ENCODE results near the gene SFTA2. TPM values are rescaled to one million over a fixed set of nuclear protein-coding genes. Genes with fewer than 3 reads are reported as not detected.

SFTA2 gene
- total and polyA plus RNA-seq, 10 of the 15 experiments (the other 5 are each of a cell fraction or from before 2014, with no cell fraction given), result 0.15 to 0.92 (median 0.33) TPM; not detected in 4

DNA sequence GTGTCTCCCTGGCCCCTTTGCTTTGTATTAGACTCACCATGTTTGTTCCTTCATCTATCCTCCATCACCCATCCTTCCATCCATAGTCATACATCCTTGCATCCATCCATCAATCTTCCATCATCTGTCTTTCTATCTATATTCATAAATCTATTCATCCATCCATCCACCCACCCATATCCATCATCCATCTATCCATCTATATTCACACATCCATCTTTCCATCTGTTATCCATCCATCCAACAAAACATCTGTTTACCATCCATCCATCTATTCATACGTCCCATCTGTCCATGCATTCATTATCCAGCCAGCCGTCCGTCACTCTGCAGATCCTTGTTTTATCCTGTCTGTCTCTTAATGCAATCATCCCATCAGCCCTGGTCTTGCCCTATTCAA is 37.0 kb downstream of the SFTA2 start (continued):
- TF ChIP-seq PAX5 (IDR thresholded peaks at IDR 0.05; ENCODE audit: borderline replicate concordance, low read depth, low read length), result no peak

DNA sequence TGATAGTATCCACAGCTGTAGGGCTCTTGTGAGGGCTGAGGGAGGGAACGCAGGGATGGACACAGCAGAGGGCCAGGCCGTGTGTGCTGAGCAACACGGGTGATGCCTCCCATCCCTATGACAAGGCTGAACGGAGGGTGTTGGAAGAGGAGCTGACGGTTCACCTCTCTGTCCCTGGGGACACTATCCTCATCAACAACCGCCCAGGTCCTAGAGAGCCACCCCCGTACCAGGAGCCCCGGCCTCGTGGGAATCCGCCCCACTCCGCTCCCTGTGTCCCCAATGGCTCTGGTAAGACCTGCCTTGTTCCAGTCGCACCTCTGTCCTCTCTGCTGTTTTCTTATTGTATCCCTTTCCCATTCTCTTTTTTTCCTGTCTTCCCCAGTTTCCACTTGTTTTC is 37.6 kb downstream of the SFTA2 start:
- WGBS (ENCODE audit: insufficient coverage, insufficient replicate concordance, low lambda C conversion rate, missing lambda C conversion rate), result 75% methylated on average over 12 of the region's 12 CpGs
- ChIA-PET SMC1A (ENCODE audit: uncharacterized antibody, unreplicated experiment) (interaction anchor here (1.4 kb wide), 1 partner anchor 19 kb away, joined by 4 read pairs; the partner anchor contains the start of gene VARS2), POLR2A (interaction anchor here (0.8 kb wide), 1 partner anchor 50 kb away, joined by 6 read pairs; no protein-coding TSS in a partner anchor), RAD21 (ENCODE audit: unreplicated experiment) (no interaction called here), CTCF (interaction anchor here (0.7 kb wide), 1 partner anchor 1613 kb away, joined by 3 read pairs; no protein-coding TSS in a partner anchor)
- Histone ChIP-seq H3K27ac (ENCODE audit: control insufficient read depth, insufficient read depth) (no peak overlapping the region), H3K4me3 (no peak overlapping the region), H3K9me3 (replicated peaks; ENCODE audit: control insufficient read depth, insufficient read depth, low read length) (no peaks in the 10 kb centered on the region), H3K36me3 (ENCODE audit: control insufficient read depth in 2 of 2, insufficient read depth in 2 of 2, low read length in 1 of 2) (peaks cover 4 to 16% of the 10 kb centered on the region in 2 experiments; a peak in 3 of 4 replicates), H3K79me2 (ENCODE audit: control insufficient read depth, insufficient read depth, low read length) (no peaks in the 10 kb centered on the region), H4K20me1 (ENCODE audit: control insufficient read depth, insufficient read depth) (no peaks in the 10 kb centered on the region), H3K9ac (ENCODE audit: control insufficient read depth, insufficient read depth, low read length) (no peak overlapping the region), H3K4me1 (ENCODE audit: control insufficient read depth, insufficient read depth, low read length) (no peaks in the 10 kb centered on the region), H2AFZ (ENCODE audit: control insufficient read depth, low read depth, low read length) (no peak overlapping the region), H3K4me2 (ENCODE audit: control insufficient read depth, insufficient read depth) (no peak overlapping the region), H3K27me3 (replicated peaks in 1 of 2; ENCODE audit: control insufficient read depth in 2 of 2, insufficient read depth in 2 of 2, low read length in 1 of 2) (no peaks in the 10 kb centered on the region)
- in situ Hi-C loops (cut with MboI), result no loop called here
- DNase-seq (ENCODE audit: low read depth, low spot score), result no peak
- FAIRE-seq, result no peak
- no peak for ATAC-seq
- no TSS peak for BruUV-seq (replicated peaks)
- intact Hi-C loops (cut with micrococcal nuclease; ENCODE audit: unreplicated experiment), result no loop called here
- TF ChIP-seq, protein P1, sequence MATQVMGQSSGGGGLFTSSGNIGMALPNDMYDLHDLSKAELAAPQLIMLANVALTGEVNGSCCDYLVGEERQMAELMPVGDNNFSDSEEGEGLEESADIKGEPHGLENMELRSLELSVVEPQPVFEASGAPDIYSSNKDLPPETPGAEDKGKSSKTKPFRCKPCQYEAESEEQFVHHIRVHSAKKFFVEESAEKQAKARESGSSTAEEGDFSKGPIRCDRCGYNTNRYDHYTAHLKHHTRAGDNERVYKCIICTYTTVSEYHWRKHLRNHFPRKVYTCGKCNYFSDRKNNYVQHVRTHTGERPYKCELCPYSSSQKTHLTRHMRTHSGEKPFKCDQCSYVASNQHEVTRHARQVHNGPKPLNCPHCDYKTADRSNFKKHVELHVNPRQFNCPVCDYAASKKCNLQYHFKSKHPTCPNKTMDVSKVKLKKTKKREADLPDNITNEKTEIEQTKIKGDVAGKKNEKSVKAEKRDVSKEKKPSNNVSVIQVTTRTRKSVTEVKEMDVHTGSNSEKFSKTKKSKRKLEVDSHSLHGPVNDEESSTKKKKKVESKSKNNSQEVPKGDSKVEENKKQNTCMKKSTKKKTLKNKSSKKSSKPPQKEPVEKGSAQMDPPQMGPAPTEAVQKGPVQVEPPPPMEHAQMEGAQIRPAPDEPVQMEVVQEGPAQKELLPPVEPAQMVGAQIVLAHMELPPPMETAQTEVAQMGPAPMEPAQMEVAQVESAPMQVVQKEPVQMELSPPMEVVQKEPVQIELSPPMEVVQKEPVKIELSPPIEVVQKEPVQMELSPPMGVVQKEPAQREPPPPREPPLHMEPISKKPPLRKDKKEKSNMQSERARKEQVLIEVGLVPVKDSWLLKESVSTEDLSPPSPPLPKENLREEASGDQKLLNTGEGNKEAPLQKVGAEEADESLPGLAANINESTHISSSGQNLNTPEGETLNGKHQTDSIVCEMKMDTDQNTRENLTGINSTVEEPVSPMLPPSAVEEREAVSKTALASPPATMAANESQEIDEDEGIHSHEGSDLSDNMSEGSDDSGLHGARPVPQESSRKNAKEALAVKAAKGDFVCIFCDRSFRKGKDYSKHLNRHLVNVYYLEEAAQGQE (IDR thresholded peaks at IDR 0.05; ENCODE audit: low read depth, low read length), result no peak
- TF ChIP-seq KAT2A (conservative IDR thresholded peaks at IDR 0.05; ENCODE audit: control insufficient read depth, low read depth, low read length), result no peak
- no peak for TF ChIP-seq DPF2 (IDR thresholded peaks at IDR 0.05)
- TF ChIP-seq, protein P2, sequence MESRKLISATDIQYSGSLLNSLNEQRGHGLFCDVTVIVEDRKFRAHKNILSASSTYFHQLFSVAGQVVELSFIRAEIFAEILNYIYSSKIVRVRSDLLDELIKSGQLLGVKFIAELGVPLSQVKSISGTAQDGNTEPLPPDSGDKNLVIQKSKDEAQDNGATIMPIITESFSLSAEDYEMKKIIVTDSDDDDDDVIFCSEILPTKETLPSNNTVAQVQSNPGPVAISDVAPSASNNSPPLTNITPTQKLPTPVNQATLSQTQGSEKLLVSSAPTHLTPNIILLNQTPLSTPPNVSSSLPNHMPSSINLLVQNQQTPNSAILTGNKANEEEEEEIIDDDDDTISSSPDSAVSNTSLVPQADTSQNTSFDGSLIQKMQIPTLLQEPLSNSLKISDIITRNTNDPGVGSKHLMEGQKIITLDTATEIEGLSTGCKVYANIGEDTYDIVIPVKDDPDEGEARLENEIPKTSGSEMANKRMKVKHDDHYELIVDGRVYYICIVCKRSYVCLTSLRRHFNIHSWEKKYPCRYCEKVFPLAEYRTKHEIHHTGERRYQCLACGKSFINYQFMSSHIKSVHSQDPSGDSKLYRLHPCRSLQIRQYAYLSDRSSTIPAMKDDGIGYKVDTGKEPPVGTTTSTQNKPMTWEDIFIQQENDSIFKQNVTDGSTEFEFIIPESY (IDR thresholded peaks at IDR 0.05), result no peak
